Parathyroid adenoma (tissue), 2 donors: ENCODE data around the gene ROBO3.
A peak's percentile ranks its signal among the peaks of the same experiment; 100 is the strongest.

Source experiments
- H2AFZ ChIP-seq: fragments of 300-600 bp; sonication (generic); one replicate; pipeline ENCODE4 v1.7.0; 2017; ENCODE audit warnings: antibody characterized with exemption, mild to moderate bottlenecking
- H3K27ac ChIP-seq: fragments of 300-600 bp; sonication (generic); one replicate; pipeline ENCODE4 v1.7.0; 2017
- H3K27me3 ChIP-seq: fragments of 300-600 bp; sonication (generic); one replicate; pipeline ENCODE4 v1.7.0; 2017; ENCODE audit warnings: low read length; ENCODE audit not compliant: control insufficient read depth, insufficient read depth
- H3K36me3 ChIP-seq: fragments of 300-600 bp; sonication (generic); one replicate; pipeline ENCODE4 v1.7.0; 2017; ENCODE audit warnings: low read length; ENCODE audit not compliant: control insufficient read depth, insufficient read depth
- H3K4me1 ChIP-seq: fragments of 300-600 bp; sonication (generic); one replicate; pipeline ENCODE4 v1.7.0; 2017; ENCODE audit warnings: control low read depth
- H3K4me2 ChIP-seq: fragments of 300-600 bp; sonication (generic); one replicate; pipeline ENCODE4 v1.7.0; 2017; ENCODE audit warnings: low read length
- H3K4me3 ChIP-seq: fragments of 300-600 bp; sonication (generic); one replicate; pipeline ENCODE4 v1.7.0; 2017; ENCODE audit warnings: low read depth, low read length
- H3K79me2 ChIP-seq: fragments of 300-600 bp; sonication (generic); one replicate; pipeline ENCODE4 v1.7.0; 2017; ENCODE audit warnings: control low read depth
- H3K9ac ChIP-seq: fragments of 300-600 bp; sonication (generic); one replicate; pipeline ENCODE4 v1.7.0; 2017; ENCODE audit warnings: mild to moderate bottlenecking
- H3K9me3 ChIP-seq: fragments of 300-600 bp; sonication (generic); one replicate; pipeline ENCODE4 v1.7.0; 2017; ENCODE audit warnings: low read length; ENCODE audit not compliant: control insufficient read depth
- CTCF ChIP-seq: fragments of 300-600 bp; sonication (generic); IDR thresholded peaks from one replicate; pipeline ENCODE4 v1.7.0; 2017; ENCODE audit warnings: antibody characterized with exemption, mild to moderate bottlenecking
- donor health status: primary hyperparathyroidism.

The ROBO3 gene

GRCh38 chr11:124865181-124865901 lies at the start of gene ROBO3:
TSS of gene ROBO3 (plus strand) at chr11:124865432. CDS start at chr11:124865578, 146 bp downstream.
- Histone ChIP-seq H3K27ac (no peak within 1 kb of the TSS), H3K79me2 (no peaks in the 10 kb centered on the region), H3K27me3 (no peaks in the 10 kb centered on the region), H3K4me2 (peak within 1 kb of the TSS; percentile 35), H3K9ac (no peak within 1 kb of the TSS), H3K36me3 (no peaks in the 10 kb centered on the region), H3K4me1 (no peaks in the 10 kb centered on the region), H3K4me3 (peak within 1 kb of the TSS; percentile 11), H2AFZ (no peak within 1 kb of the TSS), H3K9me3 (no peaks in the 10 kb centered on the region)
- TF ChIP-seq CTCF, result no peak

- no peak overlapping the region for H3K27ac ChIP-seq
- no peaks in the 10 kb centered on the region for H3K79me2 ChIP-seq
- H3K9me3 ChIP-seq, result no peaks in the 10 kb centered on the region
- H3K36me3 ChIP-seq, result no peaks in the 10 kb centered on the region
- no peak overlapping the region for H3K4me2 ChIP-seq
- no peaks in the 10 kb centered on the region for H3K4me1 ChIP-seq
- H3K4me3 ChIP-seq, result no peak overlapping the region
- H3K27me3 ChIP-seq, result no peaks in the 10 kb centered on the region
- H2AFZ ChIP-seq, result no peak overlapping the region
- no peak overlapping the region for H3K9ac ChIP-seq
- no peak for TF ChIP-seq CTCF
Observed at GRCh38 chr11:124817036-124817435, 48.2 kb upstream of the ROBO3 start.

GRCh38 chr11:124821995-124822730 lies 43.1 kb upstream of the ROBO3 start:
- Histone ChIP-seq H3K4me2 (no peak overlapping the region), H3K79me2 (no peaks in the 10 kb centered on the region), H3K9me3 (no peaks in the 10 kb centered on the region), H3K4me3 (no peak overlapping the region), H3K27ac (no peak overlapping the region), H3K27me3 (no peaks in the 10 kb centered on the region), H3K9ac (no peak overlapping the region), H3K4me1 (no peaks in the 10 kb centered on the region), H2AFZ (no peak overlapping the region), H3K36me3 (no peaks in the 10 kb centered on the region)
- no peak for TF ChIP-seq CTCF

- Histone ChIP-seq H3K9me3 (no peaks in the 10 kb centered on the region), H3K9ac (no peak overlapping the region)
Observed at GRCh38 chr11:124823512-124824376, 41.5 kb upstream of the ROBO3 start.

More at GRCh38 chr11:124823512-124824376, 41.5 kb upstream of the ROBO3 start:
- Histone ChIP-seq H3K4me1 (no peaks in the 10 kb centered on the region), H3K4me2 (no peak overlapping the region), H3K27me3 (no peaks in the 10 kb centered on the region), H3K36me3 (no peaks in the 10 kb centered on the region), H3K79me2 (no peaks in the 10 kb centered on the region), H3K27ac (no peak overlapping the region), H3K4me3 (no peak overlapping the region), H2AFZ (no peak overlapping the region)
- no peak for TF ChIP-seq CTCF
